Activated naive CD4-positive, alpha-beta T cell treated with anti-CD3 and anti-CD28 coated beads, Interleukin-2, amount 10 ng/mL, durations not matched to agents 7 days and 5 days (primary cell): ENCODE measurements around the gene PLAA.

Experiments
- CTCF ChIA-PET: fragments of 350-600 bp; sonication (Branson Sonifier 250); formaldehyde crosslinking; loops from one replicate; lab custom pipeline; 2021; ENCODE audit warnings: antibody characterized with exemption; lab: Charles Lee
- DNase-seq: peaks from one replicate; pipeline ENCODE4 v3.0.0-alpha.2; 2020
- H3K27ac Mint-ChIP-seq: one replicate; pipeline ENCODE4 v1.8.0; 2021; ENCODE audit warnings: mild to moderate bottlenecking, moderate library complexity, mixed read lengths
- H3K27me3 Mint-ChIP-seq: one replicate; pipeline ENCODE4 v1.8.0; 2021; ENCODE audit warnings: mild to moderate bottlenecking, mixed read lengths
- H3K36me3 Mint-ChIP-seq: one replicate; pipeline ENCODE4 v1.8.0; 2021; ENCODE audit warnings: mixed read lengths
- H3K4me1 Mint-ChIP-seq: one replicate; pipeline ENCODE4 v1.8.0; 2021; ENCODE audit warnings: mixed read lengths
- H3K4me3 Mint-ChIP-seq: one replicate; pipeline ENCODE4 v1.8.0; 2021; ENCODE audit warnings: mild to moderate bottlenecking, moderate library complexity, mixed read lengths
- H3K9me3 Mint-ChIP-seq: one replicate; pipeline ENCODE4 v1.8.0; 2021; ENCODE audit warnings: mixed read lengths

The PLAA gene

GRCh38 chr9:26950521-26950920, 3.5 kb upstream of the PLAA start:
- Mint-ChIP-seq H3K27me3 (peaks cover 3% of the 10 kb centered on the region), H3K4me3 (no peak overlapping the region), H3K9me3 (no peaks in the 10 kb centered on the region), H3K27ac (no peak overlapping the region), H3K36me3 (peaks cover 3% of the 10 kb centered on the region), H3K4me1 (peaks cover 30% of the 10 kb centered on the region)
- no peak for DNase-seq
- CTCF ChIA-PET: no interaction called here

GRCh38 chr9:26949637-26950069, 2.6 kb upstream of the PLAA start:
- Mint-ChIP-seq H3K9me3 (no peaks in the 10 kb centered on the region), H3K36me3 (peaks cover 5% of the 10 kb centered on the region), H3K27me3 (peaks cover 3% of the 10 kb centered on the region), H3K27ac (no peak overlapping the region), H3K4me1 (peaks cover 28% of the 10 kb centered on the region), H3K4me3 (no peak overlapping the region)
- DNase-seq: no peak
- CTCF ChIA-PET: no interaction called here

GRCh38 chr9:26947736-26948135, 694 bp upstream of the PLAA start:
- no peak for DNase-seq
- Mint-ChIP-seq H3K4me3 (peak overlapping the region; percentile 86), H3K27ac (peak overlapping the region; percentile 95), H3K27me3 (peaks cover 3% of the 10 kb centered on the region), H3K36me3 (peaks cover 16% of the 10 kb centered on the region), H3K9me3 (no peaks in the 10 kb centered on the region), H3K4me1 (peaks cover 40% of the 10 kb centered on the region)
- CTCF ChIA-PET: no interaction called here

GRCh38 chr9:26945591-26945990, 1.5 kb downstream of the PLAA start:
- H3K4me3 Mint-ChIP-seq: peak overlapping the region; percentile 86
- no peaks in the 10 kb centered on the region for H3K9me3 Mint-ChIP-seq
- H3K36me3 Mint-ChIP-seq: peaks cover 27% of the 10 kb centered on the region
- DNase-seq: no peak
- H3K27me3 Mint-ChIP-seq: peaks cover 3% of the 10 kb centered on the region
- peak overlapping the region; percentile 95 for H3K27ac Mint-ChIP-seq
- CTCF ChIA-PET: interaction anchor here (0.5 kb wide), 1 partner anchor 55 kb away, joined by 3 read pairs; no protein-coding TSS in a partner anchor
- H3K4me1 Mint-ChIP-seq: peaks cover 57% of the 10 kb centered on the region

GRCh38 chr9:26940779-26941178, 6.3 kb downstream of the PLAA start:
- no peak overlapping the region for H3K4me3 Mint-ChIP-seq
- no peaks in the 10 kb centered on the region for H3K27me3 Mint-ChIP-seq
- H3K36me3 Mint-ChIP-seq: peaks cover 47% of the 10 kb centered on the region
- peak overlapping the region; percentile 64 for H3K27ac Mint-ChIP-seq
- peaks cover 7% of the 10 kb centered on the region for H3K9me3 Mint-ChIP-seq
- peaks cover 63% of the 10 kb centered on the region for H3K4me1 Mint-ChIP-seq
- CTCF ChIA-PET: no interaction called here
- no peak for DNase-seq

GRCh38 chr9:26939955-26940711, 6.9 kb downstream of the PLAA start:
- Mint-ChIP-seq H3K4me1 (peaks cover 56% of the 10 kb centered on the region), H3K4me3 (no peak overlapping the region)
- CTCF ChIA-PET: no interaction called here

GRCh38 chr9:26937816-26938371, 9.1 kb downstream of the PLAA start:
- CTCF ChIA-PET: no interaction called here
- H3K4me1 Mint-ChIP-seq: peaks cover 40% of the 10 kb centered on the region
- no peak overlapping the region for H3K27ac Mint-ChIP-seq
- peaks cover 7% of the 10 kb centered on the region for H3K9me3 Mint-ChIP-seq
- peaks cover 32% of the 10 kb centered on the region for H3K36me3 Mint-ChIP-seq
- no peak for DNase-seq
- H3K4me3 Mint-ChIP-seq: no peak overlapping the region
- no peaks in the 10 kb centered on the region for H3K27me3 Mint-ChIP-seq

More at GRCh38 chr9:26939955-26940711, 6.9 kb downstream of the PLAA start:
- no peaks in the 10 kb centered on the region for H3K27me3 Mint-ChIP-seq
- peak overlapping the region; percentile 64 for H3K27ac Mint-ChIP-seq
- H3K9me3 Mint-ChIP-seq: peaks cover 7% of the 10 kb centered on the region
- H3K36me3 Mint-ChIP-seq: peaks cover 43% of the 10 kb centered on the region
- DNase-seq: no peak

GRCh38 chr9:26935847-26936246, 11.2 kb downstream of the PLAA start:
- Mint-ChIP-seq H3K27ac (no peak overlapping the region), H3K9me3 (peaks cover 7% of the 10 kb centered on the region)
- CTCF ChIA-PET: no interaction called here

GRCh38 chr9:26928902-26929495, 18.0 kb downstream of the PLAA start:
- no peak for DNase-seq
- H3K27ac Mint-ChIP-seq: no peak overlapping the region
- no peaks in the 10 kb centered on the region for H3K27me3 Mint-ChIP-seq
- CTCF ChIA-PET: interaction anchor here (1.2 to 1.7 kb wide), 2 partner anchors 14 to 45 kb away, joined by 3 to 4 read pairs; no protein-coding TSS in a partner anchor
- H3K4me1 Mint-ChIP-seq: no peaks in the 10 kb centered on the region
- H3K4me3 Mint-ChIP-seq: no peak overlapping the region
- H3K36me3 Mint-ChIP-seq: peaks cover 30% of the 10 kb centered on the region
- no peaks in the 10 kb centered on the region for H3K9me3 Mint-ChIP-seq

More at GRCh38 chr9:26935847-26936246, 11.2 kb downstream of the PLAA start:
- Mint-ChIP-seq H3K27me3 (no peaks in the 10 kb centered on the region), H3K36me3 (peaks cover 28% of the 10 kb centered on the region), H3K4me3 (no peak overlapping the region), H3K4me1 (peaks cover 25% of the 10 kb centered on the region)
- DNase-seq: no peak

- no peak for DNase-seq
- no peaks in the 10 kb centered on the region for H3K9me3 Mint-ChIP-seq
- no peaks in the 10 kb centered on the region for H3K4me1 Mint-ChIP-seq
- H3K36me3 Mint-ChIP-seq: peaks cover 44% of the 10 kb centered on the region
- CTCF ChIA-PET: no interaction called here
- no peaks in the 10 kb centered on the region for H3K27me3 Mint-ChIP-seq
- no peak overlapping the region for H3K4me3 Mint-ChIP-seq
- H3K27ac Mint-ChIP-seq: no peak overlapping the region
Observed at GRCh38 chr9:26925609-26926008, 21.4 kb downstream of the PLAA start.

- no peak overlapping the region for H3K4me3 Mint-ChIP-seq
- peaks cover 53% of the 10 kb centered on the region for H3K36me3 Mint-ChIP-seq
- CTCF ChIA-PET: no interaction called here
Observed at GRCh38 chr9:26919698-26920097, 27.3 kb downstream of the PLAA start.

GRCh38 chr9:26913138-26913668, 33.8 kb downstream of the PLAA start:
- no peaks in the 10 kb centered on the region for H3K4me1 Mint-ChIP-seq
- CTCF ChIA-PET: interaction anchor here (1.0 kb wide), 1 partner anchor 21 kb away, joined by 3 read pairs; no protein-coding TSS in a partner anchor
- H3K36me3 Mint-ChIP-seq: peaks cover 37% of the 10 kb centered on the region
- no peak overlapping the region for H3K4me3 Mint-ChIP-seq
- no peaks in the 10 kb centered on the region for H3K9me3 Mint-ChIP-seq
- no peak for DNase-seq
- H3K27ac Mint-ChIP-seq: no peak overlapping the region
- no peaks in the 10 kb centered on the region for H3K27me3 Mint-ChIP-seq

More at GRCh38 chr9:26919698-26920097, 27.3 kb downstream of the PLAA start:
- Mint-ChIP-seq H3K9me3 (no peaks in the 10 kb centered on the region), H3K27me3 (no peaks in the 10 kb centered on the region), H3K4me1 (no peaks in the 10 kb centered on the region), H3K27ac (no peak overlapping the region)
- DNase-seq: no peak

- Mint-ChIP-seq H3K27ac (no peak overlapping the region), H3K36me3 (peaks cover 41% of the 10 kb centered on the region), H3K9me3 (no peaks in the 10 kb centered on the region), H3K4me3 (no peak overlapping the region), H3K27me3 (no peaks in the 10 kb centered on the region), H3K4me1 (no peaks in the 10 kb centered on the region)
- CTCF ChIA-PET: interaction anchor here (0.6 kb wide), 1 partner anchor 104 kb away, joined by 4 read pairs; no protein-coding TSS in a partner anchor
- DNase-seq: no peak
Observed at GRCh38 chr9:26904671-26905070, 42.4 kb downstream of the PLAA start.

- Mint-ChIP-seq H3K4me3 (no peak overlapping the region), H3K9me3 (no peaks in the 10 kb centered on the region), H3K27me3 (no peaks in the 10 kb centered on the region), H3K27ac (no peak overlapping the region), H3K36me3 (peaks cover 37% of the 10 kb centered on the region), H3K4me1 (no peaks in the 10 kb centered on the region)
- no peak for DNase-seq
- CTCF ChIA-PET: no interaction called here
Observed at GRCh38 chr9:26904070-26904469, 43.0 kb downstream of the PLAA start.
